ENCODE results near the gene KLHDC8A.

Gene KLHDC8A

DNA sequence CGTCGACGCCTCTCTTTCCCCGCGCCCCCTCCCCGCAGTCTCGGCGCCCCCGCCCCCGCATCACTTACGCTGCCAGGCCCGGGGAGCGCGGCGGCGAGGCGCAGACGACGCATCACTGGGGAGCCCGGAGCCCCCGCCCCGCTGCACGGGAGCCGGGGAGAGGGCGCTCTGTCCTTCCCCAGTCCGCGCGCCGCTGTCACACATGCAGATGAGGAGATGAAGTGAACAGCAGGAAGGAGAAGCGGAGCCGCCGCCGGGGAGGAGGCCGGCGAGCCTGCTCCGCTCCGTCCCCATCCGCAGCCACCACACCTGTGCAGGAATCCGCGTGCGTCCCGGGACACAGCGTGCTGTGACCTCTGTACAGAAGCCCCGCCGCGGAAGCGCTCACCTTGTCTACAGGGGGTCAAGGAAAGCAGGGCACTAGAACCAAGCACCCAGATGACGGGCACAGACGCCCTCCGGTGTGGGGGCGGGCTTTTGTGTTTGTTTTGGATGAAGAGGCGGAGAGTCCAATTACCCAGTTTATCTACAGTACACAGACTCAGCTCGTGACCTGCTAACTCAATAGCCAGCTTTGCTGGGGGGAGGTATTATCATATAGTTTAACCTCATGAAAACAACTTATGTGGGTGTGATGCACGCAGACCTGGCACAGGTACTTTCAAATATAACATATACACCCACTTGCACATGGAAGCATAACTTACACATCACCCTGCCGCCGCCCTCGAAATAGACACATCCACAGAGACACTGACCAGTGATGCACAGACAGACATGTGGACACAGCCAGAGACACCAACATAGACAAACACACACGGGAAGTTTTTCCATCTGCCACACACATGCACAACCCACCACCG lies 12.4 kb downstream of the KLHDC8A start:
- peak; percentile 18 for DNase-seq (ENCODE audit: low read depth)

DNA sequence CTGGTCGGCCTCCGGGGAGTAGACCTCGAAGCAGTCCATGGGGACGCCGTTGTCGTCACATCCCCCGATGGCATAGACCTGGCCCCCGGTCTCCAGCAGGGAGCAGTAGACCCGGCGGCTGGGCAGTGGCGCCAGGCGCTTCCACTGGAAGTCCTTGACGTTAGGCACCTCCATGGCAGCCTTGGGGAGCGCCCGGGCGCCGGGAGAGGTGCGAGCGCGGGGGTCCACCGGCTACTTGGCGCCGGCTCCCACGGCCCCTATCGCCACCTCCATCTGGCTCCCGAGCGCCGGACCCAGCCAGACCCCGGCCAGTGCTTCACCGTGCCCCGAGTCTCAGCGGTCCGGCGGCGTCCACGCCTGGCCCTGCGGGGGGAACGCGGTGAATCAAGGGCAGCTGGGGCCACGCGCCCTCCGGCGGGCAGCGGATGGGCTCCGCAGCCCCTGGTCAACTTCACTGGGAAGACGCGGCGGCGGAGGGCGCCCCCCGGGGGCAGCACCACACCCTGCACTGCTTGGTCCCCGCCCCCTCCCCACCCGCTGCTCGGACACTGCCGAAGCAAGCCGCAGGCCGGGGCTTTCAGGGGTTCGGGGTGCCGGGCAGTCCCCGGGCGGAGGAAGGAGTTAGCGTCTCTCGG lies 13.2 kb downstream of the KLHDC8A start:
- DNase-seq (ENCODE audit: low read depth): no peak

DNA sequence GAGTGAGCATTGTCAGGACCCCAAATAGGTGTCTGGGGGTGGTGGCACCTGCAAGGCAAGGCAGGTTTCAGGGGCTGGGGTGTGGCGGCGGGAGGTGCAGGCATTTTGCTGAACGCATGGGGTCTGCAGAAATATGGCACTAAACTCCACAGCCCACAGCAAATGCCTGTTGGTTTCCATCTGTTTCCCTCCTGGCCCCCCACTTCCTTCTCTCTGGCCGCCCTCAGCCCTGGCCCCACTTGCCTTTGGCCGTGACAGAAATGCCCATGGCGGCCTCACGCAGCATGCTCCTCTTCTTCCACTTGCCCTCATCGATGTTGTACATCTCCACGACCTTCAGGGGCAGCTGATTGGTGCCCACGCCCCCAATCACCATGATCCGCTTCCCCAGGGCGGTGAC lies 13.7 kb downstream of the KLHDC8A start:
- no peak for DNase-seq (ENCODE audit: low read depth)

DNA sequence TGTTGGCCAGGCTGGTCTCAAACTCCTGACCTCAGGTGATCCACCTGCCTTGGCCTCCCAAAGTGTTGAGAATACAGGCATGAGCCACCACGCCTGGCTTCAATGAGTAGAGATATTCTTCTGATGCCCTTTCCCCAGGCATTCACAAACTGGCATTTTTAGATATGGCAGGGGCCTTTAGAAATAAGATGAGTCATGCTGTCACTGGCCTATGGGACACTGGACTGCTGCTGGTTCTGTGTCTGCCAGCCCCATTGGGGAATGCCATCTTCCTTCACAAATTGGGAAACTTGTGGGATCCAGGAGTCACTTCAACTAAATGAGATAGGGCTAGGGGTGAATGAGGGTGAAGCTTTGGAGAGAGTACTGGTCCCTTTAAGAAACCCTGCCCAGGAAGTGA lies 16.0 kb downstream of the KLHDC8A start:
- no peak for DNase-seq (ENCODE audit: low read depth)

DNA sequence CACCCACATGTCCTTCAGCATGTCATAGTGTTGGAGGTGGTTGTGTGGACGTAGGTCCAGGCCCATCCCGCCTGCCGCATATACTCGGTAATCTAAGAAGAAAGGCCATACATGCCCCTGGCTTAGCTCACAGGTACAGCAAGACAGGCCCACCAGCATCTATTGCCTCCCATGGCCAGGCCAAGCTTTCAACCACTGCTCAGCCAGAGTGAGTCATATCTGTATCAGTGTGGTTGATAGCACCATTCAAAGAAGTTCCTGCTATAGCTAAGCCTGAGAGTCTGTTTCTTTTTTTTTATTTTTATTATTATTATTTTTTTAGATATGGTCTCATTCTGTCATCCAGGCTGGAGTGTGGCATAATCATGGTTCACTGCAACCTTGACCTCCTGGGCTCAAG lies 17.0 kb downstream of the KLHDC8A start:
- no peak for DNase-seq (ENCODE audit: low read depth)

DNA sequence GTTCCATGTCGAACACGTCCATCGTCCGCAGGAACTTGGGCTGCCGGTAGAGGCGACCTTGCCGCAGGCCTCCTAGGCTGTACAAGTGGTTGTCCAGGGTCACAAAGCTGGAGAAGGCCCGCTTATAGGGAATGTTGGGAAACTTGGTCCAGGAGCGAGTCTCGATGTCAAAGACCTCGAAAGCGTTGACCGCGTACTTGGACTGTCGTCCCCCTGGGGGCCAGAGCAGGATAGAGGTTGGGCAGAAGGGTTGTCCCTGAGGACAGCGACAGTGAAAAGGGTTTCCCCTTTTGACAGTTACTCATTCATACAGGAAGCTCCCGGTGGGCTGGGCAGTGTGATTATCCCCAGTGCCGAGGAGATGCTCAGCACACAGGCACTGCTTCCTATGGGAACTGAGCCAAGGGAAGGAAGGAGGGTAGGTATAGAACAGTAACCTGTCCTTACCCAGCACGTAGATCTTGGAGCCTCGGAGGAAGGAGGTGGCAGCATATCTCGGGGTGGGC lies 17.5 kb downstream of the KLHDC8A start:
- DNase-seq (ENCODE audit: low read depth): no peak

DNA sequence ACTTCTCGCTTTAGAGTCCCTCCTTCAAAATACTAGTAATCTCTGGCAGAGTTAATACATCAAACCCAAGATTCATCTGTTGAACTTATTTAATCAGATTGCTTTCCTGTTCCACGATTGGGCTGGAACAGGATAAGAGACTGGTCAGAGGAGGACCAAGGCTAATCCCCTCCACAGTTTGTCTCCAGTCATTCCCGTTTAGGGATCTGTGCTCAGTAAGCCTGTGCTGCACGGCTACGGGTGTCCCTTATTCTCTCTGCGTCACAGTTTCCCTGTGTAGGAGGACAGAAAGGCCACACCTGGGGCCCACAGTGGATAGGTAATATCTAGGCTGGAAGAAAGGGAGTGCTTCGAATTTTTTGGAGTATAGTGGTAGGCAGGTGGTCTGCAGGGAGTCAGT lies 18.7 kb downstream of the KLHDC8A start:
- DNase-seq (ENCODE audit: low read depth): no peak

DNA sequence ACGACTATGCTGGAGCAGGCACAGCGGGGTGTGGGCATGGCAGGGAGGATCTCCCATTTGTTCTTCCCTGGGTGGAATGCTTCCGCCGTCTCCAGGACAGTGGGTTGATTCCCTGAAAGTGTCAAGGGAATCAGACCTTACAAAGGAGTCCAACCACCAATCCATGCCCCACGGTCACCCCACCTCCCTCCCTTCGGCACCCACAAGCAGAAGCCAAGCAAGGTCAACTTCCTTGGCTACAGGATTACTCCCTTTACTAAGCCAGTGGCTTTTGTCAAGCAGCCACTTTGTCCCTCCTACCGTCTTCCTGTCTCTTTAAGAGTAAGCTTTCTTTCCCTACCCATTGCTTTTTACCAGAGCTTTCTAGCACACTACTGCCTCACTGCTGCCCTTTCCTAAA lies 19.2 kb downstream of the KLHDC8A start:
- DNase-seq (ENCODE audit: low read depth): no peak

DNA sequence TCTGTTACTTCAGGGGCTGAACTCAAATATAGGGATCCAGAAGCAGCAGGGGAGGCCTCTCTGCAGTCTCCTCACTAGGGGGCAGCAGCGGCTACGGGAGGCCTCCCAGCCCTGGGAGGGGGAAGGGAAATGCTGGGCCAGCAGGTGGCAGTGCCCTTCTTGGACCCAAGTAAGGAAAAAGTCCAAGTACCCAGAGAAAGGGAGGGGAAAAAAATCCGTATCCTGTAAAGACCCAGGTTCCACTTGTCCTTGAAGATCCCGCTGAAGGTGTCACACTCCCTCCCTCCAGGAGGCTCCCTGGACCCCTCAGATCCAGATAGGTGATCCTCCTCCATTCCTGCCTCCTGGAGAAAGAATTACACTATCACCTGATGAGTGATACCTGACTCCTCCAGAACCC lies 21.0 kb downstream of the KLHDC8A start:
- DNase-seq (ENCODE audit: low read depth): peak; percentile 73

DNA sequence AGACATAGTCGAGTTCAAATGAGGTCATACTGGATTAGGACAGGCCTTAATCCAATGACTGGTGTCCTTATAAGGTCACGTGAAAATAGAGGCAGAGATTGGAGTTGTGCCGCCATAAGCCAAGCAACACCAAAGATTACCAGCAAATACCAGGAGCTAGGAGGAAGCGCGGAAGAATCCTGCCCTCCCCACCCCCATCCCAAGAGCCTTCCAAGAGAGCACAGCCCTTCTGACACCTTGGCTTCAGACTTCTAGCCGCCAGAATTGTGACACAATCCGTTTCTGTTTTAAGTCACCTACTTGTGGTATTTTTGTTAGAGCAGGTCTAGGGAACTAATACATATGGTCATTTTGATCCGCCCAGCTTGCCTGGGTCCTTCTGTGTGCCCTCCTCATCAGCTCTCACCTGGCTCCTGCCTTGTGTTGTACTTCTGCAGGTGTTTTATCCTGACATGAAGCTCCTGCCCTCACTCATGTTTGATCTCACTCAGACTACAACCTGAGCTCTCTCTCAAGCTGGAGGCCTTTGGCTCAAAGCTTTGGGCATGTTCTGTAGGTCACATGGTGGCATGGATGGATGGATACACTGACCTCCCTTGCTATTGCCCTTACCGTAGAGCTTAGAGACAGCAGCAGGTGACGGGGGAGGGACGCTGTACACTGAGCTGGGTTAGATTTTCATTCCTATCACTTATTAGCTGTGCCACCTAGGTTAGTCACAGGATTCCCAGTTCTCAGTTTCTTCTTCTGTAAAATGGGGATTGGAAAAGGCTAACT lies 24.5 kb downstream of the KLHDC8A start:
- no peak for DNase-seq (ENCODE audit: low read depth)

DNA sequence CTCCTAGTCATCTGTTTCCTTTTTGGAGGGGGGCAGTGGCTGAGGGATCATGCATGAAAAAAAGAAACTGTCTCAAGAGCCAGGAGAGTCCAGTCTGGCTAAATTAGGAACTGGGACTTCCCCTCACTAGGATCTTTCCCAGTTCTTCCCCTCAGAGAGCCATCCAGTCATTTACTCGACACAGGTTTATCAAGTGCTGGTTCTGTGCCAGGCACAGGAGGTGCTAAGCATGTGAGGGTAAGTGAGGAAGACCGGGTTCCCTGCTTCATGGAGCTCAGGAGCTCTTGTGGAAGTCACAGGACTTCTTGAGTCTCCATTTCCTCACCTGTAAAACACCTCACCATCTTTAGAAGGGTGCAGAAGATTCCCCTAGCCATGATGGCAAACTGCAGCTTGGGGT lies 26.6 kb downstream of the KLHDC8A start:
- DNase-seq (ENCODE audit: low read depth): no peak

DNA sequence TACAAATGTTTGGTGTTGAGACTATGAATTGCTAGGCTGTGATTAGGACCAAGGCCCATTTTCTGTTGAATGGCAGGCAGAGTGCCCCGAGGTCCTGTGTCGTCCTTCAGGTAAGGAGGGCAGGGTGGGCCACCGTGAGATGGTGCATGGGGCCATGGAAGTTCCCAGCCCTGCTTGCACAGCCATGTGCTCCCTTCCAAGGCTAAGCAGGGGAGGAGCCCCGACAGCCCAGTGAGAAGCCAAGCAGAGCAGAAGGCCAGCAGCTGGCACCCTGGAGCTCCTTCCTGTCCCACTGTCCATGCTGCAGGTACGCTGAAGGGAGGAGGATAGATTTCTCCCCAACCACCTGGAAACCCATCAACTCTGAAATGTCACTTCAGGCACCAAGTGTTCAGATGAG lies 27.0 kb downstream of the KLHDC8A start:
- no peak for DNase-seq (ENCODE audit: low read depth)

DNA sequence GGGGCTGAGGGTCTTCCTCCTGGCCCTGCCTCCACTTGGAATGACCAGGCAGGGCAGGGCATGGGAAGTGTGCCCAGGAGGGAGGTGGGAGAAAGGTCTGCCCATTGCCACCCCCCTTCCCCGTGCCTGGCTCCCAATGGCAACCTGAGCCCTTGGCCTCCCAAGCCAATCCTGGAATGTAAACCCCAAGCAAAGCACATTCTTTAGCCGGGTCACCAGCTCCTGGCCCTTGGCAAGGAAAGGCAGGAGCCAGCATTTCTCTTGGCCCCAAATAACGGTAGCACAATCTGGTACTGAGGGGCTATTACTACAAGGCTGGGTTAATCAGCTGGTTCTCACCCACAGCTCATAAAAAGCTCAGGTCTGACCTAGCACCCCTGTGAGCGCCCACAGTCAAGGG lies 28.2 kb downstream of the KLHDC8A start:
- no peak for DNase-seq (ENCODE audit: low read depth)

DNA sequence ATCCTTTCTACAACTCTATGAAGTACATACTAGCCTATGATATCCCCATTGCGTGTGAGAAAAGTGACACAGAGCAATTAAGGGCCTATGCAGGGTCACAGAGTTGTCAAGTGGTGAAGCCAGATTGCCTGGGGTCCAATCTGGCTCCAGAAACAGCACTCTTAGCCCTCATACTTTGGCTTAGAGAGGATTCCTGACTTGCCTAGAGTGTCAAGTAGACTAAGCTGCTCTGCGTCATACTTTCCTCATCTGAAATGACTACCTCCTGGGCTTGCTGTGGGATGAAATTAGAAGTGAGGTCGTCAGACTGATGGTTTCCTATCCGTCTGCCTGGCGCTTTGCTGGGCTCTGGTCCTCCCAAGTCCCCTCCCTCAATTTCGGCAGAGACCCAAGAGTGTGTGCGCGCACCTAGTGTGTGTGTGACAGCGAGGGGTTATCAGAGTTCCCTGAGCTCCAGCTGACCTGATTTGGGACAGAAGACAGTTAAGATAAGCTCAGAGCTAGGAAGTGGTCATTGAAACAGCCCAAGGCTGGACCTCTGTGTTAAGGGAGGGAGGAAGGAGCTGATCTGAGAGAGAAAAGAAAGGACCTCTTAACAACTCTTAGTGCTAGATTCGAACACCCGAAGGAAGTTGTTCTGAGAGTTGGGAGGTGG lies 29.8 kb downstream of the KLHDC8A start:
- peak; percentile 42 for DNase-seq (ENCODE audit: low read depth)

DNA sequence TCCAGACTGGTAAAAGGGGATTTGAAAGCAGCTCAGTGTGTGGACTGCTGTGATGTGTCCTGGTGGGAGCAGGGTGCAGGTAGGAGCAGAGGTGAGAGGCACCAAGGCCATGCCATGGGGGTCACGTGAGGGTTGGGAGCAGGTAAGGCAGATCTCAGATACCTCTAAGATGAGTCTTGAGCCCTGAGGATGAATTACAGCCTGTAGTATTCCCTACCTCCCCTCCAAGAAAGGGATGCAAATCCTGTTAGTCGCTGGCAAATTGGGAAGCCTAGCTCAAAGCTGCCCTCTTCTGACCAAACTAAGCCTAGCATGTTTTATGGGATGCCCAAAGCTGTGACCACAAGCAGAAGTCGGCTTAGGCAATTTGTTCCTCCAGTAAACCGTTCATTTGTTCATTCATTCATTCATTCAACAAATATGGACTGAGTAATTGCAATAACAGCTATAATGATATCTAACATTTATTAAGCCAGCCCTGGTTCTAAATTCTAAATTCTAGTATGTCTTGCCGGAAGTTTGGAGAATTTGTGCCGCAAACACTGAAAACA lies 31.3 kb downstream of the KLHDC8A start:
- peak; percentile 83 for DNase-seq (ENCODE audit: low read depth)

DNA sequence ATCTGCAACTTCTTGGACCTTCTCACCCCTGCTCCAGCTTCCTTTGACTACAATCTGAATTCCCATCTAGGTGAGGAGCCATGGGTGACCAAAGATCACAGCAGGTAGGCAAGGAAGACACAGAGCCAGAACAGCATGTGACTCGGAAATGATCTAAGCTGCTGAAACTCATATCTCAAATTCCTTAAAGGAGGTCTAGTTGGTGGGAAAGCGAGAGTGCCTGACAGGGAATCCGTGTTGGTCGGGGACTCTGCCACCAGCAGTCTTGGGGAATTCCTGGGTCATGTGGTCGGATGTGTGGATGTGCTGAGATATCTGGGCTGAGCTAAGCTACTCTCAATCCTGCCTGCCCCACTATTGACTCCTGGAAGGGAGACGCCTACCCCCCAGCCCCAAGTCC lies 31.9 kb downstream of the KLHDC8A start:
- peak; percentile 75 for DNase-seq (ENCODE audit: low read depth)

DNA sequence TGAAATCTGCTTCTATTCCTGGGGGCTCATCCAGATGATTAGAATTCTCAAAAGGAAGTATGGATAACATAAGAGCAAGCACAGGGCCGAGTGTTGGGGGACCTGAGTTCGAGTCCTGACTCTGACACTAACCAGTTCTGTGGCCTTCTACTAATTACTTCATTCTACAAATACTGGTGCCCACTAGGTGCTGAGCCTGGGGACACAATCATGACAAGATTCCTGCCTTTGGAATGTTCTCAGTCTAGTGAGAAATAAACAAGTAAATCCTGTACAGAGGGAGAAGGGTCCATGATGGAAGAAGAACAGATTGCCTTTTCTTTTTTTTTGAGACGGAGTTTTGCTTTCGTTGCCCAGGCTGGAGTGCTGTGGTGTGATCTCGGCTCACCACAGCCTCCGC lies 32.9 kb downstream of the KLHDC8A start:
- no peak for DNase-seq (ENCODE audit: low read depth)

DNA sequence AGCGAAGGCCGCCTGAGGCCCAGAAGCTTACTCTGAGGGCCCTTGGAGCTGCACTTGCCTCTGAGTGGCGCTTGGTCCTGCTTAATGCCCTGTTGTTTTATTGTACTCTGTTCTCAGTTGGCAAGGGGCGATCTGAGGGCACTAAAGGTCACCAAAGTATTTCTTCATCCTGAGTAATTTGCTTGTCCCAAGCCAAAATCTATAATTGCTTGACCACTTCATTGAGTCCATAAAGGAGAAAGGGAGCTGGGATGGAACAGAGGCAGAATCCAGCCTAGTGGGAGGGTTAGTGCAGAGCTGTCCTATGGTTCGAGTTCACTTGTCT lies 34.8 kb downstream of the KLHDC8A start:
- DNase-seq (ENCODE audit: low read depth): no peak

DNA sequence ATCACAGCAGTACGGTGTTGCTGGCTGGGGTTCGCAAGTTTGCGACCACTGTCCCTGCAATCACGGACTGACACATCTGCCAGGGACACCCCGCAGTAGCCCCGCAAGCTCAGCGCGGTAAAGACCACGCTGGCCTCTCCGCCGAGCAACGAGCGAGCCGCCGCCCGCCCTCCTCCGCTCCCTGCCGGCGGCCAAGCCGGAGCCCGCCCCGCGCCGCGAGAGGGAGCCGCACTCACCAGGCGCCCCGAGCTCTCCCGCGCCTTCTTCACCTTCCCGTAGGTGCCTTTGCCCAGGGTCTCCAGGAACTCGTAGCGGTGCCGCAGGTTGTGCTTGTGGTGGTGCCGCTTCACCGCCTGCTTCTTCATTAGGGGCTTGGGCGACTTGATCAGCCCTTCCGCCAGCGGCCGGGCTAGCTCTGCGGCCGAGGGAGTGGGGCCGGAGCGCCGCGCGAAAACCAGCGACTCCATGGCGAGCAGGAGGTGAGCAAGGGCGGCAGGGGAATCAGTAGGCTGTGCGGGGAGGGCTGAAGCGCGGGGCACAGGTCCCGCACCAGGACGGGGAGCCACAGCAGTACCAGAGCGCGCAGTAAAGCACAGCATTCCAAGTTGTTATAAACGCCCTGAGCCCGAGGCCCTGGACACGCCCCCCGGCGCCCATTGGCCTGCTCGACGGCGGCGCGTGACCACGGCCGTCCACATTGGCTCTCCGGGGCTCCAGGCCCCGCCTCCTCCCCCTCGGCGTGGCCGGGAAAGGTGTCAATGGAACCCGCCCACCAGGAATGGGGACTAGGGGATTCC lies 35.4 kb downstream of the KLHDC8A start, which contains the start of gene NUAK2:
Gene NUAK2 (minus strand): TSS at position 584 of the 797 bp plus-strand sequence. CDS start 117 bp downstream, at position 467.
- peak; percentile 93 for DNase-seq (ENCODE audit: low read depth)

DNA sequence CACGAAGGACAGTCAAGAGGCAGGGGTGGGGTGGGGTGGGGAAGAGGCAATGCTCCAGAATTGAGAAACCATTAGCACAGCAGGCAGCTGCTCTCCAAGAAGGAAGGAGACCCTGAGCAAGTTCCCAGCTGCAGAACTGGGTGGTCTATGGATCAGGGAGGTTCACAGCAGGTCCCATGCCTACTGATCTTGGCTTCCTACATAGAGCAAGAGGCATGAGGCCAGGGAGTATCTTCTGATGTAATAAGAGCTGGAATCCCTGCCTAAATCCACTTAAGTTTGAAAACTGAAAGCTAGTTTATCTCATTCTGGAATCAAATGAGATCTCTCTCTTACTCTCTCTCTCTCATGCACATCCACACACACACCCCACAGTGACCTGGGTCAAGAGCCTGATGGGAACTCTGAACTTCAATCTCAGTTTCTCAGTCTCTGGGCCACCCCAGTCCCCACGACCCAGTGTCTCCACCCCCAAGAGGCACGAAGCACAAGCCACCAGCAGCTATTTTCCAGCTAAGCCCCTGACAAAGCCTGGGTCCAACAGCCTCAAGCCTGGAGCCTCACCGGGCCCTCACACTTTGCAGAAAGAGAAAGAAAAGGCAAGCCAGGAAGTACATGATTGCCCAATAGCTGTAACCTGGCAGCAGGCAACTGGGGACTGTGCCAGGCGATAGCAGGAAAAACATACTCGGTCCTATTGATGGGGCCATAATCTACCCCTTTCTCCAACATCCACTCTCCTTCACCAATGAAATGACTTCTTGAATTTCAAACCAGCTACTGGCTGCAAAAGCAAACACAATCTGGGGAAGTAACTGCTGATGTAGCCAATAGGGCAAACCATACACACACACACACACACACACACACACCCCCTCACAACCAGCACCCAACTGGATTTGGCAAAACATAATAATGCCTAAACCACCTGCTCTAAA lies 37.4 kb downstream of the KLHDC8A start:
- peak; percentile 78 for DNase-seq (ENCODE audit: low read depth)

Data from EH (cell line).